Fibroblast of peridontal ligament (primary cell): ENCODE data around the gene GTF2IRD1.
"Not testable (repeated sequence)": the region's sequence is repeated elsewhere in the genome, so short reads cannot be mapped to it uniquely, and the experiment has no call there.

ENCODE experiments used
- DNase-seq: peaks from one replicate; pipeline ENCODE4 v3.0.0-alpha.2; 2010; ENCODE audit errors: extremely low read depth

The GTF2IRD1 gene

GRCh38 chr7:74430961-74431466 lies 22.7 kb upstream of the GTF2IRD1 start:
- DNase-seq, result no peak

DNA sequence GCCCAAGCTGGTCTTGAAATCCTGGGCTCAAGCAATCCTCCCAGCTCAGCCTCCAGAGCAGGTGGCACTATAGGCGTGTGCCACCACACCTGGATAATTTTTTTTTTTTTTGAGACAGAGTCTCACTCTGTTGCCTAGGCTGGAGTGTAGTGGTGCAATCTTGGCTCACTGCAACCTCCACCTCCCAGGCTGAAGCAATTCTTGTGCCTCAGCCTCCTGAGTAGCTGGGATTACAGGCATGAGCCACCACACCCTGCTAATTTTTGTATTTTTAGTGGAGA lies 16.5 kb upstream of the GTF2IRD1 start:
- not testable (repeated sequence) for DNase-seq

GRCh38 chr7:74438327-74438726 lies 15.4 kb upstream of the GTF2IRD1 start:
- no peak for DNase-seq

GRCh38 chr7:74439541-74439940 lies 14.2 kb upstream of the GTF2IRD1 start:
- DNase-seq, result no peak

GRCh38 chr7:74440143-74440542 lies 13.6 kb upstream of the GTF2IRD1 start:
- not testable (repeated sequence) for DNase-seq

DNA sequence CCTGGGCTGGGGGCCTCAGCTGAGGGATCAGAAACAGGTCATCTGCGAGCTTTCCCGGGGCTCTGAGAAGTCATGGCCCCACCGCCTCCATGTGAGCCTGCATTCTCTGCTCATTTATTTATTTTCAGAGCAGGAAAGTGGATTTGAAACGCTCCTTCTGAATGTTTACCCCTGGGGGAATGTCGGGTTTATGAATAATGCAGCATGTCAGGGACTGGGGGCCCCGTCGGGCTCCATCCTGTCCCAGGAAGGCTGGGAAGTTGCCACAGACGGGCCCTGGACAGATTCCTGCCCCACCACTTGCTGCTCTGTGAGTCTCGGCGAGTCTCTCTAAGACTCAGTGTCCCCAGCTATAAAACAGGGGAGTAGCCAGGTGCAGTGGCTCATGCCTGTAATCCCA lies 11.9 kb upstream of the GTF2IRD1 start:
- no peak for DNase-seq

DNA sequence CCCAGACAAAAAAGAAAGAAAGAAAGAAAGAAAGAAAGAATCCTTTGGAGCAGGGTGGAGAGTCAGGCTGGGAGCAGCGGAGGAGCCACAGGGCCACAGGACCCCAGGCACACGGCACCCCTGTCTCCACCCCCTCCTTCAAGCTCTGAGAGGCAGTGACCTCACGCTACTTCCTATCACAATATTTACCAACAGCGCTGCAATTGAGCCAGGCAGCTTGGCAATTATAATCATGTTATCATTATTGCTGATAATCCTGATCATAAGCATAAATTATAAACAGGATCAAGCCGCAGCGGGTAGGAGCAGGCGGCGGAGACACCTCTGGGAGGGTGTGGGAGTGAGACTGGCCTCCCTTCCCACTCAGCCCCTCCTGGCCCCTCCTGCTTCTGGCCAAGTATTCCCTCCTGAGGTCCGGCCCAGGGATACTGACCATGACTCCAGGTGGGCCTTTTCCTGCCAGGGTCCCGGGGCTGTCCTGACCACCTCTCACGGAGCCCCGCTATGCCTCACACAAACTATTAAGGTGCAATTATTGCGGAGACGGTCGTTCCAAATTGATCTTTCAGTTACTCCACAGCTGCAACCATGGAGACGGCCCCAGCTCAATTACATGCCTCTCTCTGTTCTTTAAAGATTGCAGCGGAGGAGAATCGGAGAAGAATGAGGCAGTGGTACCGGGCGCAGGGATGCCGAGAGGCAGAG lies 10.0 kb upstream of the GTF2IRD1 start:
- no peak for DNase-seq

DNA sequence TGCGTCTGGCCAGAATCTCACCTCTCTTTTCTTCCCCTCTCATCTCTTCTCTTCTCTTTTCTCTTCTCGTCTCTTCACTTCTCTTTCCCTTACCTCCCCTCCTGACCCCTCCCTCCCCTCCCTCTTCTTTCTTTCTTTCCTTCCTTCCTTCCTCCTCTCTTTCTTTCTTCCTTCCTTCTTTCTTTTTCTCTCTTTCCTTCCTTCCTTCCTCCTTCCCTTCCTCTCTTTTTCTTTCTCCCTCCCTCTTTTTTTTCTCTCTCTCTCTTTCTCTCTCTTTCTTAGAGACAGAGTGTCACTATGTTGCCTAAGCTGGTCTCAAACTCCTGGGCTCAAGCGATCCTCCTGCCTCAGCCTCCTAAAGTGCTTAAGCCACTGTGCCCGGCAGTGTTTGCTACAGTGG lies 4.6 kb upstream of the GTF2IRD1 start:
- DNase-seq, result no peak

DNA sequence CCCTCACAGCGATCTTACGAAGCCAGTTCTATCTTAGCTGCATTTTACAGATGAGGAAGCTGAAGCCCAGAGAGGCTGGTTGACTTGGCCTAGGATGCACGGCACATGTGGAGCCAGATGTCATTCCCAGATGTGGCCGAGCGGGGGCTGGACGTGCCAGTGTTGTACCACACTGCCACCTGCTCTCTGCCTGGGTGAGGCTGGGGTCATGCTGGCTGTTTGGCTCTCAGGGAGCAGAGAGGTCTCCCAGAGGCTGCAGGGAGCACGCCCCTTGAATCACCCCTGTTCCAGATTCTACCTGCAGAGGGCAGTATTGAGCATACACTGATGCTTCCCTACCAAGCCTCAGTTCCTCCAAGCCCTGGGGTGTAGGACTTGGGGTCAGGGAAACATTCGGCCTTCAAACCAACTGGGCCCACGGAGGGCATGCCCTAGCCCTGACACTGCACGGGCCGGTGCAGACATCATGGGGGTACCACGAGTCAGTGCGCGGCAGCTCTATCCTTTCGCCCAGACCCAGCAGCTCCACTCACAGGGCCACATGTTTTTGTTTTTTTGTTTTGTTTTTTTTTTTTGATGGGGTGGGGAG lies 3.8 kb upstream of the GTF2IRD1 start:
- DNase-seq, result peak; percentile 60

DNA sequence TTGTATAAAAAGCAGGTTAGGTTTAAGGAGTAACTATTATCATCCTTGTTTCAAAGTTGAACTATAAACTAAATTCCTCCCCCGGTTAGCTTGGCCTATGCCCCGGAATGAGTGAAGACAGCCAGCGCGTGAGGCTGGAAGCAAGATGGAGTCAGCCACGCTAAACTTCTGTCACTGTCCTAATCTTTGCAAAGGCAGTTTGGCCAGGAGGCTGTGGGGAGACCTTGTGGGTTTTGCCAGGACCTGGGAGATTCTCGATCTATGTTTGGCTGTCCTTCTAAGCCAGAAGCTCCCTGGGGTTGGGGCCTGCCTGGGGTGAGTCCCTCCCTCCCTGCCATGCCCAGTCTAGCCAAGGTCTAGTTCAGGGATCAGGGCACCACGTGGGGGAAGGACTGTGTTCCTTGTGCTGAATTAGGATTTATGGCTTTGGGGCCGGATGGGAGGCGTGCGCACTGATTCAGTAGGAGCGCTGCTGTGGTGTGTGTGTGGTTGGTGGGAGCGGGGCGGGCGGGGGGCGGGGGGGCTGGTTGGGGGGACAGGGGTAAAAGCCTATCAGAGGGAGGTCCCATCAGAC lies 871 bp upstream of the GTF2IRD1 start:
- DNase-seq, result no peak

DNA sequence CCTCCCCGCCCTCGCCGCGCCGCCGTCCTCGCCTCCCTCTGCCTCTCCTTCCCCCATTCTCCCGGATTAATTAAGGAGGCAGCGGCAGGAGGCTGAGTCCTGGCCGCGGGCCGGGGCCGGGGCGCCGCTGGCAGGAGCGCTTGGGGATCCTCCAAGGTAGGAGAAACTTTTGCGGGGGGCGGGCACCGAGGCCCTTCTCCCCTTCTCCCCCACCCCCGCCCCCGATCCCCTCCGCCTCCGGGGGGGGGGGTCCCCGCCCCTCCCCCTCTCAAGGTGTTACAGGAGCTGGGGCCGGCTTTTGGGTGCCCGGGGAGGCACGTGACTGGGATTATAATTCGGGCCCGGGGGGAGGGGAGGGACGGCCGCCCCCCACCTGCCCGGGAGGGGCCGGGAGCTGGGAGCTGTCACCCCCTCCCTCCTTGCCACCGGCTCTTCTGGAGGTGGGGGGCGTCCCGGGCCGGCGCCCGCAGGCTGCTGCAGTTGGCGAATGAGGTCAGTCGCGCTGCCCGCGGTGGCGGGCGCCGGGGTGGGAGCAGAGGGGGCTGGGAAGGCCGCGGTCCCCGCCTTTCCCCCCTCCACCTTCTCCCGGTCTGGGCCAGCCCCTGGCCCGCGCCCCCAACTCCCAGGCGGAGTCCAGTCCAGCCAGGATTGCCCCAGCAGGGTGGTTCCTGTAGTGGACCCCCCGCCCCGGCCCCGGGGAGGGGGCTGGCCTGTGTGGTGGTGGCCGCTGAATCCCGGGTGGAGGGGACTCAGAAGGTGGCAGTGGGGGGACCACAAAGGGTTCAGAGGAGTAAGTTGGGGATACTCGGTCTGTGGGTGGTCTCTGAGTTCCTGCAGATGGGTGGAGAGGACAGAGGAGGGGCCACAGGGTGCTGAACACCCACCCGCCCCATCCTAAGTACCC lies 567 bp downstream of the GTF2IRD1 start:
- DNase-seq, result no peak

GRCh38 chr7:74454925-74455288 lies 1.2 kb downstream of the GTF2IRD1 start:
- no peak for DNase-seq

GRCh38 chr7:74455291-74455804 lies 1.6 kb downstream of the GTF2IRD1 start:
- no peak for DNase-seq

DNA sequence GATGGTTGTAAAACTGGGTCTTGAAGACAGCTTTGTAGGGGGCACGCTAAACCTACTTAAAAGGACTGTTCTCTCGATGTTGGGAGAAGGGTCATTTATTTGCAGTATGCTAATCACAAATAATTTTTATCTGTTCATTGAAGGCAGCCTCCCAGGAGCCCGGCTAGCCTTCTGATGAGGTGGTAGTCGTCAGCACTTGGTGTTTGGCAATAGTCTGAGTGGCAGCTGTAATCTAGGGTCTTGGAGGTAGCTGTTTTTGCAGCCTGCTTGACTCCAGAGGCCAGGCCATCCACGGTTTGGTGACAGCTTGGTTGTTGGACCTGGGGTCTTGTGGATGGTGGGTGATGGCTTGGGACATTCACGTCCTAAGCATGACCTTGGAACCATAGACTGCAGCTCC lies 2.2 kb downstream of the GTF2IRD1 start:
- DNase-seq, result no peak

- DNase-seq, result no peak
Observed at GRCh38 chr7:74457007-74457406, 3.3 kb downstream of the GTF2IRD1 start.

DNA sequence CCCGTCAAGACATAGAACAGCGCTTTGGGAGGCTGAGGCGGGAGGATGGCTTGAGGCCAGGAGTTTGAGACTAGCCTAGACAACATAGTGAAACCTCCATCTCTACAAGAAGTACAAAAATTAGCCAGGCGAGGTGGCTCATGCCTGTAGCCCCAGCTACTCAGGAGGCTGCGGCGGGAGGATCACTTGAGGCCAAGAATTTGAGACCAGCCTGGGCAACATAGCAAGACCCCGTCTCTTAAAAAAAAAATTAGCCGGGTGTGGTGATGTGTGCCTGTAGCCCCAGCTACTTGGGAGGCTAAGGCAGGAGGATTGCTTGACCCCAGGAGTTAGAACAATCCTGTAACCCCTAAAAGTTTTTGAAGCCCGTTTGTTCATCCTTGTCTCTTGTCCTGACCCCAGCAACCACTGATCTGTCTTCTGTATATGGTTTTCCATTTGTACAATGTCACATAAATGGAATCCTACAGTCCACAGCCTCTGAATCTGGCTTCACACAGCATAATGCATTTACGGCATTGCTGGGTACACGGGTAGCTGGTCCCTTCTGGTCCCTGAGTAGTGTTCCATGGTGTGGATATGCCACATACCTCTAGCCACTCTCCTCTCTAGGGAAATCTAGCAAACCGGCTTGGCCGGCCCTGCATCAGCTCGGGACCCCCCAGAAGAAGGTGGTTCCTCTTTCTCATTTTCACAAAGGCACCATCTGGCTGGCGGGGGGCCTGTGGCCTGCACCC lies 8.4 kb downstream of the GTF2IRD1 start:
- DNase-seq, result no peak

DNA sequence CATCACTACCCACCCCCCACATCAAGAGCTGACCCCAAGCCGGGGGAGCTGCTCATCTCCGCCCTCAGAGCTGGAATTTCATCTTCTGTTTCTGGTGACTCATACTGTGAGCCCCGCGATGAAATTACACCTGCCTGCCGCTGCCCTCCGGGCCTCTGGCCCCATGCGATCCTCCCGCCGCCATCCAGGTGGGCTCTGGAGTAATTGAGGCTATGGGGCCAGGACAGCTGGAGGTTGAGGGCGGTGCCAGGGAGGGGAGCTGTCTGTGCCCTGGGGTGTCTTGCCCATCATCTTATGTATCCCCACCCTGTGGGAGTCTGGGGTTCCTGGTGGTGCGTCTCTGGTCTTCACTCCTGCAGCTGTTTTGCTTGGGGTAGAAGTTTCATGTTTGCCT lies 9.0 kb downstream of the GTF2IRD1 start:
- DNase-seq, result no peak

GRCh38 chr7:74464931-74465886 lies 11.5 kb downstream of the GTF2IRD1 start:
- DNase-seq, result no peak

GRCh38 chr7:74466196-74466813 lies 12.6 kb downstream of the GTF2IRD1 start:
- no peak for DNase-seq

- no peak for DNase-seq
Observed at GRCh38 chr7:74467876-74468275, 14.2 kb downstream of the GTF2IRD1 start.
